HepG2 (cell line): ENCODE data around the gene HDAC5. TPM values are rescaled to one million over a fixed set of nuclear protein-coding genes. Genes with fewer than 3 reads are reported as not detected.

Experiments
- DNMT1 ChIP-seq: sonication (generic); formaldehyde crosslinking; IDR thresholded peaks from 2 replicates; pipeline ENCODE4 v1.5.1; 2020; ENCODE audit warnings: mild to moderate bottlenecking, missing genetic modification reagents
- HIC2 ChIP-seq: sonication (generic); formaldehyde crosslinking; IDR thresholded peaks from 2 replicates; pipeline ENCODE4 v1.9.0; 2022; ENCODE audit warnings: low read depth, missing genetic modification reagents
- HNRNPK ChIP-seq: fragments of 200-400 bp; formaldehyde crosslinking; IDR thresholded peaks from 2 replicates; pipeline ENCODE4 v1.6.1; 2018; ENCODE audit warnings: low read length, low read depth, moderate library complexity, mild to moderate bottlenecking; ENCODE audit not compliant: poor library complexity, severe bottlenecking
- KAT7 ChIP-seq: IDR thresholded peaks from 2 replicates; pipeline ENCODE4 v1.6.1; 2018; ENCODE audit warnings: borderline replicate concordance, missing compliant biosample characterization
- KLF12 ChIP-seq: sonication (generic); formaldehyde crosslinking; IDR thresholded peaks from 2 replicates; pipeline ENCODE4 v1.4.0; 2020; ENCODE audit warnings: missing genetic modification reagents, borderline replicate concordance
- NR2F6 ChIP-seq, 2 experiments: IDR thresholded peaks; 2 replicates each; pipeline ENCODE4 v1.6.1; 2016; ENCODE audit warnings: antibody characterized with exemption in 1 of 2, mild to moderate bottlenecking in 1 of 2
- TFDP2 ChIP-seq: sonication (generic); formaldehyde crosslinking; IDR thresholded peaks from 2 replicates; pipeline ENCODE4 v1.4.0; 2020; ENCODE audit warnings: missing genetic modification reagents
- TGIF2 ChIP-seq: IDR thresholded peaks from 2 replicates; pipeline ENCODE4 v1.6.1; 2016; ENCODE audit warnings: control low read depth, missing compliant biosample characterization
- TRAFD1 ChIP-seq: sonication (generic); formaldehyde crosslinking; IDR thresholded peaks from 2 replicates; pipeline ENCODE4 v1.5.1; 2020; ENCODE audit warnings: missing genetic modification reagents, mild to moderate bottlenecking, borderline replicate concordance
- TRIM24 ChIP-seq: sonication (generic); formaldehyde crosslinking; IDR thresholded peaks from 2 replicates; pipeline ENCODE4 v1.8.0; 2022; ENCODE audit warnings: mild to moderate bottlenecking, missing genetic modification reagents
- ZNF138 ChIP-seq: sonication (generic); formaldehyde crosslinking; IDR thresholded peaks from 2 replicates; pipeline ENCODE4 v1.5.0; 2020; ENCODE audit warnings: mild to moderate bottlenecking, low read depth, missing genetic modification reagents
- ZNF205 ChIP-seq: IDR thresholded peaks from 2 replicates; pipeline ENCODE4 v1.6.1; 2018; ENCODE audit warnings: missing biosample characterization, missing genetic modification reagents
- ZNF253 ChIP-seq: sonication (generic); formaldehyde crosslinking; IDR thresholded peaks from 2 replicates; pipeline ENCODE4 v1.8.0; 2022; ENCODE audit warnings: mild to moderate bottlenecking, missing genetic modification reagents, borderline replicate concordance
- ZNF260 ChIP-seq: sonication (generic); formaldehyde crosslinking; IDR thresholded peaks from 2 replicates; pipeline ENCODE4 v1.4.0; 2020; ENCODE audit warnings: missing genetic modification reagents, low read depth, mild to moderate bottlenecking, borderline replicate concordance
- ZNF3 ChIP-seq: IDR thresholded peaks from 2 replicates; pipeline ENCODE4 v1.7.0; 2017; ENCODE audit warnings: inconsistent platforms
- ZNF331 ChIP-seq: sonication (generic); formaldehyde crosslinking; IDR thresholded peaks from 2 replicates; pipeline ENCODE4 v1.4.0; 2020; ENCODE audit warnings: missing genetic modification reagents
- ZNF383 ChIP-seq: sonication (generic); formaldehyde crosslinking; IDR thresholded peaks from 2 replicates; pipeline ENCODE4 v1.4.0; 2020; ENCODE audit warnings: missing genetic modification reagents, mild to moderate bottlenecking, borderline replicate concordance
- ZNF432 ChIP-seq: sonication (generic); formaldehyde crosslinking; IDR thresholded peaks from 2 replicates; pipeline ENCODE4 v1.5.0; 2020; ENCODE audit warnings: missing genetic modification reagents, mild to moderate bottlenecking, borderline replicate concordance
- ZNF567 ChIP-seq: sonication (generic); formaldehyde crosslinking; IDR thresholded peaks from 2 replicates; pipeline ENCODE4 v1.8.1; 2023; ENCODE audit warnings: mild to moderate bottlenecking, missing genetic modification reagents, borderline replicate concordance
- ZNF570 ChIP-seq: sonication (generic); formaldehyde crosslinking; IDR thresholded peaks from 2 replicates; pipeline ENCODE4 v1.4.0; 2020; ENCODE audit warnings: mild to moderate bottlenecking, missing genetic modification reagents, borderline replicate concordance
- ZNF800 ChIP-seq: sonication (generic); formaldehyde crosslinking; IDR thresholded peaks from 2 replicates; pipeline ENCODE4 v1.4.0; 2020; ENCODE audit warnings: missing genetic modification reagents
- polyA plus RNA-seq, 8 experiments: library from polyadenylated mRNA; depleted of rRNA in 3 of 8; stranded (reverse) in 7 of 8; unstranded in 1 of 8; fragments of >200 nt; fragmentation: Illumina TruSeq in 4 of 8; extraction: Trizol in 4 of 8; gene quantifications; 2 replicates each; pipeline versions ENCODE4 v1.2.1 to v1.2.3, GENCODE V29; 2011 to 2016; ENCODE audit warnings: low read depth in 4 of 8, missing spikeins in 1 of 8, mixed read lengths in 1 of 8; ENCODE audit not compliant: insufficient read depth in 1 of 8
- total RNA-seq, 5 experiments: library from RNA; depleted of rRNA; stranded (reverse); fragments of >200 nt; fragmentation: Illumina TruSeq; extraction: Trizol; gene quantifications; 2 replicates each; pipeline ENCODE4 v1.2.3, GENCODE V29; 2016; ENCODE audit warnings: low read depth in 1 of 5

HDAC5 gene
- total and polyA plus RNA-seq, 2 of the 13 experiments (the other 11 are each of a cell fraction or from before 2014, with no cell fraction given): 46.4 to 85.4 TPM

- TF ChIP-seq TFDP2 (CRISPR knock-in tag): 0 out of 2 replicates have a peak, but pooled peaks have one; percentile 33
- no peak; the same call in 1 of the 2 replicates for TF ChIP-seq ZNF253
- TF ChIP-seq TRAFD1 (CRISPR knock-in tag): peak; percentile 42; the same call in 1 of the 2 replicates
- TF ChIP-seq HIC2 (CRISPR knock-in tag): peak; percentile 18
- no peak for TF ChIP-seq TRIM24
- no peak for TF ChIP-seq ZNF570
- TF ChIP-seq KAT7 (CRISPR knock-in tag): no peak
- TF ChIP-seq HNRNPK: peak; percentile 46
- TF ChIP-seq ZNF800 (CRISPR knock-in tag): peak; percentile 82
- no peak; the same call in 1 of the 2 replicates for TF ChIP-seq KLF12 (CRISPR knock-in tag)
- no peak for TF ChIP-seq DNMT1 (CRISPR knock-in tag)
- no peak for TF ChIP-seq ZNF260 (CRISPR knock-in tag)
- no peak for TF ChIP-seq ZNF3
- no peak for TF ChIP-seq ZNF567 (CRISPR knock-in tag)
- no peak for TF ChIP-seq ZNF205 (CRISPR knock-in tag)
- 0 out of 2 replicates have a peak, but pooled peaks have one; percentile 15 for TF ChIP-seq NR2F6 (IDR thresholded peaks at IDR 0.05)
- TF ChIP-seq NR2F6 (CRISPR knock-in tag; IDR thresholded peaks at IDR 0.05): no peak
- TF ChIP-seq ZNF331: peak; percentile 52; the same call in 1 of the 2 replicates
- TF ChIP-seq ZNF383: 0 out of 2 replicates have a peak, but pooled peaks have one; percentile 40
- no peak for TF ChIP-seq ZNF432 (CRISPR knock-in tag)
- no peak for TF ChIP-seq TGIF2 (CRISPR knock-in tag)
- TF ChIP-seq ZNF138: 0 out of 2 replicates have a peak, but pooled peaks have one; percentile 59
Observed at GRCh38 chr17:44123356-44124117, at the start of gene HDAC5 (continued).
